Activated naive CD8-positive, alpha-beta T cell treated with anti-CD3 and anti-CD28 coated beads, Interleukin-2, amount 10 ng/mL, durations not matched to agents 7 days and 5 days (primary cell): ENCODE data around the gene ZCCHC2. TPM values are rescaled to one million over a fixed set of nuclear protein-coding genes. Genes with fewer than 3 reads are reported as not detected.

Source experiments
- ATAC-seq: fragments of 150-1000 bp; cut with Tn5 transposase; one replicate; pipeline ENCODE4 v1.10.0; 2021; ENCODE audit warnings: low read depth, moderate library complexity
- POLR2A ChIA-PET: fragments of 350-600 bp; sonication (Branson Sonifier 250); formaldehyde crosslinking; loops from one replicate; lab custom pipeline; 2021; ENCODE audit warnings: antibody characterized with exemption; lab: Charles Lee
- DNase-seq: peaks from one replicate; pipeline ENCODE4 v3.0.0; 2021
- H3K27ac Mint-ChIP-seq: one replicate; pipeline ENCODE4 v1.8.0; 2022; ENCODE audit warnings: mild to moderate bottlenecking, mixed read lengths
- H3K27me3 Mint-ChIP-seq: one replicate; pipeline ENCODE4 v1.8.0; 2022; ENCODE audit warnings: mild to moderate bottlenecking, moderate library complexity, mixed read lengths
- H3K36me3 Mint-ChIP-seq: one replicate; pipeline ENCODE4 v1.8.0; 2021; ENCODE audit warnings: mild to moderate bottlenecking, mixed read lengths
- H3K4me1 Mint-ChIP-seq: one replicate; pipeline ENCODE4 v1.8.0; 2021; ENCODE audit warnings: mixed read lengths
- H3K4me3 Mint-ChIP-seq: one replicate; pipeline ENCODE4 v1.8.0; 2022; ENCODE audit warnings: mild to moderate bottlenecking, moderate library complexity, mixed read lengths
- H3K9me3 Mint-ChIP-seq: one replicate; pipeline ENCODE4 v1.8.0; 2021; ENCODE audit warnings: mixed read lengths
- total RNA-seq, 2 experiments: library from RNA; stranded (reverse); gene quantifications; one replicate each; pipeline ENCODE4 v1.2.3, GENCODE V29; 2021

The ZCCHC2 gene
- total RNA-seq, 2 experiments from 2014 or later = 56.8 to 61.7 TPM

DNA sequence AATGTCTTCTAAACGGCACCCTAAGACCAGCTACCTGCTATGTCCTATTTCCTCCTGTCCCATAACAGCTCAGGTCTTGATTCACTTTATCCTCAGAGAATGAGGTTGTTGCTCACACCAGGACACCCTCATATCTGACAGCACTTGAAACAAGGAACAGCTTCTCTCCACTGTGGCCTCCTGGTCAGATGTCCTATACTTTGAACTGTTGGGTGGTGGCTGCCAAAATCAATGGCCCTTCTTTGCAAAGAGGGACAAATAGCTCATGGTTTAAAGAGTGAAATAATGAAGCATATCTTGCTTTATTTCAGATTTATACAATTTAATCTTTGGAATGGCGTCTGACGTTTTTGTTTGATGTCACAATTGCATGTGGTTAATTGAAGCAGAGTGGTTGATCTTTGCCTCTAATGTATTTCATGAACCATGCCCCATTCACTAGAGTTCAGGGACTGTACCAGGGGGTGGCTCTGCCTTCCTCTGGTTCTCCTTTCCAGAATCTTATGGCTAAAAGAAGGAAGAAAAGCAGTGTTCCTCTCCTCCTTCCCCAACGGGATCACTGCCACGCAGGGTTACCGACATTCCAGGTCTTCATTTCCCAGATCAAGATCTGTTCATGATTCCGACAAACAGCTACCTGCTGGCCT, 24.1 kb upstream of the ZCCHC2 start:
- Mint-ChIP-seq H3K4me1 (no peaks in the 10 kb centered on the region), H3K27me3 (peaks cover 5% of the 10 kb centered on the region), H3K27ac (no peak overlapping the region), H3K4me3 (no peak overlapping the region), H3K36me3 (peaks cover 23% of the 10 kb centered on the region), H3K9me3 (peaks cover 3% of the 10 kb centered on the region)
- DNase-seq (no peak), ATAC-seq (no peak)
- POLR2A ChIA-PET = no interaction called here

- POLR2A ChIA-PET = interaction anchor here (0.7 kb wide), 1 partner anchor 28 kb away, joined by 3 read pairs; no protein-coding TSS in a partner anchor
- no peak overlapping the region for H3K4me3 Mint-ChIP-seq
- peaks cover 3% of the 10 kb centered on the region for H3K9me3 Mint-ChIP-seq
- ATAC-seq (no peak), DNase-seq (no peak)
- H3K4me1 Mint-ChIP-seq = no peaks in the 10 kb centered on the region
- H3K27me3 Mint-ChIP-seq = peaks cover 5% of the 10 kb centered on the region
- peaks cover 23% of the 10 kb centered on the region for H3K36me3 Mint-ChIP-seq
- H3K27ac Mint-ChIP-seq = no peak overlapping the region
These were observed 23.6 kb upstream of the ZCCHC2 start for GRCh38 chr18:62499263-62499650.

DNA sequence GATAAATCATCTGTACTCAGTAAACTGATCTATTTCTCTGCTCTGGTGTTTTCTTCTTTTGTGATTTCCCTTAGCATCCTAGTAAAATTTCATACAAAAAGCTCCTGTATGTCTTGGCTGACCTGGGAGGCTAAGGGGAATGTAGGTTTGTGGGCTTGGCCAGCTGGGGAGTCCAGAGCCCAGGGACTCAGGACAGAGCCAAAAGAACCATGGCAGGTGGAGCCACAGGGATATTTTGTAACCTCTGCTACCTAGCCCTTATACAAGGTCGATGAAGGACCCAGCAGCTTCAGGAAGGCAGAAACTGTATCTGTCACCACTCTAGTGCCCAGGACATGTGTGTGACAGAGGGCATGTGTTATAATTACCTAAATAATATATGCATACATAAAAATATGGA, 22.7 kb upstream of the ZCCHC2 start:
- Mint-ChIP-seq H3K27me3 (peaks cover 2% of the 10 kb centered on the region), H3K4me1 (peaks cover 2% of the 10 kb centered on the region), H3K36me3 (peaks cover 26% of the 10 kb centered on the region), H3K27ac (no peak overlapping the region), H3K9me3 (peaks cover 3% of the 10 kb centered on the region), H3K4me3 (no peak overlapping the region)
- ATAC-seq (no peak), DNase-seq (no peak)
- POLR2A ChIA-PET = interaction anchor here (0.9 kb wide), 1 partner anchor 22 kb away, joined by 3 read pairs; the partner anchor contains the start of gene ZCCHC2

DNA sequence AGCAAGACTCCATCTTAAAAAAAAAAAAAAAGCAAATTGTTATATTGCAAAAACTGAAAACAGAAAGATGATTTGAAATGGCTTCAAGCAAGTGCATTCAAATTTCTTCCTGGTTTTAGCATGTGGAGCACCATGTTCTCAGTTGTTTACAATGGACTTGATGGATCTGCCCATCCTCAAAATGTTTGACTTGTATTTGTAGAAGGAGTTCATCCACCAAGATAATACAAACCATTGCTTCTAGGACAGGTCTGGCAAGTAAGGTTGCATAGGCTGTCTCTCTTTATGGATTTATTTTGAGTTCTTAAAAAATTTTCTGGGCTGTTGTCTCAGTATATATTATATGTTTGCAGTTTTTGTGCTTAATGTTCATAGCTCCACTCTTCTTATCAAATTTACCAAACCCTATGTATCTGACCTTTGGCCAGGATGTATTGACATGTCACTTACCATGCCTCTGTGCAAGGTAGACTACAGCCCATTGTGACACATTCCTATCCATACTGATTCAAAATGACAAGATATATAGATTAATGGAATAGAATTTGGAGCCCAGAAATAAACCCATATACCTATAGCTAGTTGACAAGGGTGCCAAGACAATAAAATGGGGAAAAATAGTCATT, 21.7 kb upstream of the ZCCHC2 start:
- Mint-ChIP-seq H3K27ac (no peak overlapping the region), H3K4me3 (no peak overlapping the region), H3K4me1 (peaks cover 9% of the 10 kb centered on the region), H3K9me3 (peaks cover 3% of the 10 kb centered on the region), H3K27me3 (no peaks in the 10 kb centered on the region), H3K36me3 (peaks cover 29% of the 10 kb centered on the region)
- DNase-seq (no peak), ATAC-seq (no peak)
- POLR2A ChIA-PET = no interaction called here

DNA sequence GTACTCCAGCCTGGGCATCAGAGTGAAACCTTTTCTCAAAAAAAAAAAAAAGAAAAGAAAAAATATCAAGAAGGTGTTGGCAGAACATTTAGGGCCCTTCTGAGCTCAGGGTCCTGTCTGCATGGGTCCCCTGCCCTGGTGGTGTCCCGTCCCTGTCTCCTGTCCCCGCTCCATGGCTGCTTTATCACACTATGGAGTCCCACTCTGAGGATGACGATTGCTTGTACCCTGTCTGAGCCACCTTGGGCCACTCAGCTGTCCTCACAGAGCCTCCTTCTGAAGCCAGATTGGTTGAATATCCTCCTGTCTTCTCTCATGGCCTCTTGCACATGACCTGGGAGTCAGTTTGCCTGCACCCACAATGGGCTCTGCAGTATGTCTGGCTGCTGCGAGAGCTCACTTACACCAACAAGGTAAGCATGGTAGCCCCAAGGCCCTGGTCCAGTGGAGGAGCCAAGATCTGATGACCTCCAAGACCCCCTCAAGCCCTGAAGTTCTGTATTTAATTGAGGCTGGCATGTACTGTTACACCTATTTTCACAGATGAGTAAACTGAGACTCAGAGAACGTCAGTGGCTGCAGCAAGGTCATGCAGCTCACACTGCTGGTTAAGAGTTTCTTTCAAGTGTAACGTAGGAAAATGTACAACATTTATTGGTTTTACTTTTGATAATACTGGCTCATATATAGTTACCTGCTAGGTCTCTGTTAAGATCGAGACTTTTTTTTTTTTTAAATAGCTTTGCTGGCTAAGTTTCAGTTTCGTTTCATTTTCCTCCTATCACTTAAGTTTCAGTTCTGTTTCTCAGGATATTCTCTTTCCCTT, 16.9 kb upstream of the ZCCHC2 start:
- peak; percentile 65 for DNase-seq
- Mint-ChIP-seq H3K36me3 (peaks cover 46% of the 10 kb centered on the region), H3K4me3 (peak overlapping the region; percentile 76), H3K27me3 (no peaks in the 10 kb centered on the region), H3K9me3 (peaks cover 6% of the 10 kb centered on the region), H3K27ac (peak overlapping the region; percentile 100), H3K4me1 (peaks cover 27% of the 10 kb centered on the region)
- peak; percentile 89 for ATAC-seq
- POLR2A ChIA-PET = interaction anchor here (0.6 to 6.2 kb wide), 8 partner anchors 17 to 950 kb away, joined by 3 to 165 read pairs (median 6); partner anchors contain the start of gene ZCCHC2

GRCh38 chr18:62506495-62507143, 16.2 kb upstream of the ZCCHC2 start:
- H3K36me3 Mint-ChIP-seq = peaks cover 47% of the 10 kb centered on the region
- H3K27me3 Mint-ChIP-seq = no peaks in the 10 kb centered on the region
- H3K4me3 Mint-ChIP-seq = peak overlapping the region; percentile 76
- peak overlapping the region; percentile 100 for H3K27ac Mint-ChIP-seq
- peaks cover 27% of the 10 kb centered on the region for H3K4me1 Mint-ChIP-seq
- peak; percentile 32 for ATAC-seq
- POLR2A ChIA-PET = interaction anchor here (0.6 to 6.2 kb wide), 8 partner anchors 16 to 951 kb away, joined by 3 to 165 read pairs (median 6); partner anchors contain the start of gene ZCCHC2
- peaks cover 9% of the 10 kb centered on the region for H3K9me3 Mint-ChIP-seq
- DNase-seq = no peak

DNA sequence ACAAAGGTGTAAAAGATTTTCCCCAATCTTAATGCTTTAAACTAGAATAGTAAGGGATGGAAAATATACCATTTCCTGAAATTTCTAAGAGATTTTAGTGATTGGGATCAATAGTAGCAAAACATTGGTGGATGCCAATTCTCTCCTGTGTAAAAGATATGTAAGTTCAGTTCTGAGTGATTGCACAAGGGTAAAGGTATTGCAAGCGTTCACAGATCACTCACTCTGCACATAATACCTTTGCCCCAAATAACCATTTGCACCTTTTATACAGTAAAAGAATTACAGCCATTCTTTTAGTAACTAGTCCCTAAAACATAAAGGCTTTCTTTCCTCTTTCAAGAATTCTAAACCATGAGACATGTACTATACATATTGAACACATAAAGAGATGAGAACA, 13.0 kb upstream of the ZCCHC2 start:
- Mint-ChIP-seq H3K36me3 (peaks cover 55% of the 10 kb centered on the region), H3K27ac (no peak overlapping the region), H3K9me3 (peaks cover 25% of the 10 kb centered on the region), H3K27me3 (no peaks in the 10 kb centered on the region), H3K4me3 (no peak overlapping the region), H3K4me1 (peaks cover 27% of the 10 kb centered on the region)
- POLR2A ChIA-PET = interaction anchor here (6.2 kb wide), 1 partner anchor 13 kb away, joined by 165 read pairs; the partner anchor contains the start of gene ZCCHC2
- ATAC-seq (no peak), DNase-seq (no peak)

DNA sequence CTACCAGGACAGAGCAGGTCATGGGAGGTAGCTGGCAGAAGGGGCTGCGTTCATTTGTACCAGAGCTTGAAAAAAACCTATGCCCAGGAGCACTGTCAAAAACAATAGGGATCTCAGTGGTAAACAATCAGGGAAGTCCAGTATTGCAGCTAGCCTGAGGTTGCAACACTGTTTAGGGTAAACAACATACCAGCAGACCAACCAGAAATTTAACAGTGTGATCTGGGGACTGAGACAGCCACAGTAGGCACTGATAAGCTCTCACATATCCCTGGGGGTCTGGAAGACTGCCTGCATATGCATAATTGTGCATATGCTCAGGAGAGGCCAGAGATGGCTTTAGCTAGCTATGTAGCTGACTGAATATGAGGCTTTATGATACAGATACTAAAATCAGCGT, 12.0 kb upstream of the ZCCHC2 start:
- H3K4me3 Mint-ChIP-seq = no peak overlapping the region

DNA sequence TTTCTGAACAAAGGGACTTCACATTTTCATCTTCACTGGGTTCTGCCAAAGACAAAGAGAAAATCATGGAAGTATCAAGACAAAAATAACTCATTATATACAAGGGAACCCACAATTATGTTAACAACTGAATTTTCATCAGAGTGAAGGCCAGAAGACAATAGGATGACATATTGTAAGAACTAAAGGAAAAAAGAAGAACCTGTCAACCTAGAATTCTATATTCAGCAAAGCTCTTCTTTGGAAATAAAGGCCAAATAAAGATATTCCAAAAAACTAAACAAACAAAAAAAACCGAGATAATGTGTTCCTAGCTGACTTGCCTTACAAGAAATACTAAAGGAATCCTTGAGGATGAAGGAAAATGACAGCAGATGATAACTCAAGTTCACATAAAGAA, 10.3 kb upstream of the ZCCHC2 start:
- POLR2A ChIA-PET = interaction anchor here (0.6 to 4.1 kb wide), 3 partner anchors 9 to 849 kb away, joined by 3 to 33 read pairs (median 3); partner anchors contain the start of gene ZCCHC2
- peaks cover 60% of the 10 kb centered on the region for H3K36me3 Mint-ChIP-seq
- H3K9me3 Mint-ChIP-seq = peaks cover 26% of the 10 kb centered on the region
- no peak overlapping the region for H3K4me3 Mint-ChIP-seq
- ATAC-seq (no peak), DNase-seq (no peak)
- H3K27me3 Mint-ChIP-seq = no peaks in the 10 kb centered on the region
- no peak overlapping the region for H3K27ac Mint-ChIP-seq
- peaks cover 8% of the 10 kb centered on the region for H3K4me1 Mint-ChIP-seq

More for the DNA sequence above, 12.0 kb upstream of the ZCCHC2 start:
- POLR2A ChIA-PET = interaction anchor here (4.1 kb wide), 1 partner anchor 11 kb away, joined by 33 read pairs; the partner anchor contains the start of gene ZCCHC2
- no peak for DNase-seq
- no peak for ATAC-seq
- Mint-ChIP-seq H3K9me3 (peaks cover 26% of the 10 kb centered on the region), H3K36me3 (peaks cover 51% of the 10 kb centered on the region), H3K4me1 (peaks cover 21% of the 10 kb centered on the region), H3K27ac (no peak overlapping the region), H3K27me3 (no peaks in the 10 kb centered on the region)

GRCh38 chr18:62512996-62513395, 9.8 kb upstream of the ZCCHC2 start:
- Mint-ChIP-seq H3K9me3 (peaks cover 26% of the 10 kb centered on the region), H3K27me3 (no peaks in the 10 kb centered on the region), H3K36me3 (peaks cover 64% of the 10 kb centered on the region), H3K27ac (no peak overlapping the region), H3K4me1 (peaks cover 8% of the 10 kb centered on the region), H3K4me3 (no peak overlapping the region)
- POLR2A ChIA-PET = interaction anchor here (1.0 to 4.1 kb wide), 2 partner anchors 9 to 14 kb away, joined by 3 to 33 read pairs; partner anchors contain the start of gene ZCCHC2
- DNase-seq (no peak), ATAC-seq (no peak)

DNA sequence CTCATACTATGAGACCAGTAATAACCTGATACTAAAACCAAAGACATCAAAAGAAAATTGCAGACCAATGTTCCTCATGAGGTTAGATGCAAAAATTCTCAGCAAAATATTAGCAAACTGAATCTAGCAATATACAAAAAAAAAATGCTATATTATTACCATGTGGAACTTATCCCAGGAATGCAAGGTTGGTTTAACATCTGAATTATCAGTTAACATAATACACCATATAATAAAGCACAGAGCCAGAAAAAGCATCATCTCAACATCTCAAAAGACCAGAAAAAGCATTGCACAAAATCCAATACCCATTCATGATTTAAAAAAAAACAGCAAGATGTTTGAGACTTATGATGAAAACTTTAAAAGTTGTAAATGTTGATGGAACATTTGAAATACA, 8.3 kb upstream of the ZCCHC2 start:
- ATAC-seq = no peak
- Mint-ChIP-seq H3K4me3 (no peak overlapping the region), H3K4me1 (peaks cover 12% of the 10 kb centered on the region), H3K9me3 (peaks cover 25% of the 10 kb centered on the region), H3K27ac (no peak overlapping the region), H3K27me3 (no peaks in the 10 kb centered on the region), H3K36me3 (peaks cover 66% of the 10 kb centered on the region)
- POLR2A ChIA-PET = interaction anchor here (1.4 kb wide), 1 partner anchor 10 kb away, joined by 3 read pairs; no protein-coding TSS in a partner anchor
- no peak for DNase-seq

DNA sequence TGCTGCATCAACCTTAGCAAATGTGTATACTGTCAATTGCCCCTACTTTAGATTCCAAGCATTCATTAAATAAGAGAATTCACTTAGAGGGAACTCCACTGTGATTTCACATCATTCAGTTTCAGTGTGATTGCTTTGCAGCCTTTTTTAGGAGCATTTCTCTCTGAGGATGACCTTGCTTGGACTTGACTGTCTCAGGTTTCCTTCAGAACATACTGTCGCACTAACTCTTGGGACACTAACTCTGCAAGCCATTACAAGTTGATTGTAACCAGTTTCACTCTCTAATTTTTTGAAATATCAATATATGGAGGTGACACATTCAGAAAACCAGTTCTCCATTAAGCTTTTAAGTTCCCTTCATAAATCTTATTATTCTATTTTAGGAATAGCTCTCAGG, 6.6 kb upstream of the ZCCHC2 start:
- POLR2A ChIA-PET = no interaction called here
- DNase-seq (no peak), ATAC-seq (no peak)
- Mint-ChIP-seq H3K4me3 (no peak overlapping the region), H3K4me1 (peaks cover 20% of the 10 kb centered on the region), H3K36me3 (peaks cover 59% of the 10 kb centered on the region), H3K9me3 (peaks cover 24% of the 10 kb centered on the region), H3K27me3 (no peaks in the 10 kb centered on the region), H3K27ac (no peak overlapping the region)
